ENCODE results near the gene YBX1. TPM values are rescaled to one million over a fixed set of nuclear protein-coding genes. Genes with fewer than 3 reads are reported as not detected.
A peak's percentile ranks its signal among the peaks of the same experiment; 100 is the strongest.
"Not testable (repeated sequence)": the region's sequence is repeated elsewhere in the genome, so short reads cannot be mapped to it uniquely, and the experiment has no call there.

The YBX1 gene
- 1,149 TPM for polyA plus RNA-seq (ENCODE audit: insufficient read length)

- peak; percentile 98 for DNase-seq
Observed at GRCh38 chr1:42681741-42682483, at the start of gene YBX1. Gene YBX1, plus strand, starts transcription at chr1:42682418. Its CDS starts 148 bp downstream, at chr1:42682566.

GRCh38 chr1:42639116-42639515, 43.1 kb upstream of the YBX1 start:
- DNase-seq = no peak

GRCh38 chr1:42646056-42646455, 36.2 kb upstream of the YBX1 start:
- no peak for DNase-seq

DNA sequence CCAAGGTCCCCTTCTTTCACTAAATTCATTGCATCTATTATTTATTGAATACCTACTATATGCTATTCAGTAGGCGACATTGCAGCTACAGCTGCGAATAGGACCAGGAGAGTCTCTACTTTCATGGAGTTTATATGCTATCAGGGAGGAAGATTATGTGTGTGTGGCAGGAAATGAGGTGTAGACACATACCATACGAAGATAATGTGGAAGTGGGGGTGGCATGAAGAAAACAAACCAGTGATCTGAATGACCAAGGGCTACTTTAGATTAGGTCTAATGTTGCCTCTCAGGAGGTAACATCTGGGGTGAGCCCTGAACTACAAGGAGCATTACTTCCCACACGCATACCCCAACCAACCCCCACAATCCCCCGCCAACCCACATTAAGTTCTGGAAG, 25.0 kb upstream of the YBX1 start:
- DNase-seq = no peak

DNA sequence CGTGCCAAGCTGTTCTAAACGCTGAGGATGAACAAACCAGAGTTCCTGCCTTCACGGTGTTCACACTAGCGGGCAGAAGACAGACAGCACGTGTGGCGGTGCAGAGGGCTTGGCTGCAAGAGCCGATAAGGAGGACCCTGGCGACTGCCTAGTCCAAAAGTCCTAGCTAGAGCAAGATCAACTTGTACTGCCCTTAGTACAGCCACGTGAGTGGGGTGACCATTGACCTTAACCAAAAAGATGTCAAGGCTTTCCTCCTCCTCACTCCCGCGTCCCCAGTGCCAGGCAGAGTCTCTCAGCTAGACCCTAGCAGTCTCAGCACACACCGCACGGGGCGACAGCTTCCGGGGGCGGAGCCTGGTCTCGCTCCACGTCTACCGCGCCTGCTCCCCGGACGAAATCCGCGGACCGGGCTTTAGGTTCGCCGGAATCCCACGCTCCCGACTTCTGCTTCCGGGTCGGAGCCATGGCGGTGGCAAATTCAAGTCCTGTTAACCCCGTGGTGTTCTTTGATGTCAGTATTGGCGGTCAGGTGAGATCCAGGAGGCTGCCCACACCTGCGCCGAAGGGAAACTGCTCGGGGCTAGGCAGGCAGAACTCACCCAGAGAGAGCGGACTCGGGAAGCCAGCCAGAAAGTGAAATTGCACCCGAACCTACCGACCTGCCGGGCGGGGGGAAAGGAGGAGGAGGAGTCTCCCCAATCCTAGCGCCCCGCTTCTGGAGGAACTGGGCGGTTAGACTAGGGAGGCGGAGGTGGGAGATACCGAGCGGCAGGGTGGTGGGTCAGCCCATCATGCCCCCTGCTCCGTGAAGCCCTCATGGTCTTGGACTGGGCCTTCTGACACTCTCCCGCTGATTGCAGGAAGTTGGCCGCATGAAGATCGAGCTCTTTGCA, 24.0 kb upstream of the YBX1 start, which contains the start of gene PPIH:
Gene PPIH (plus strand): TSS at position 443 of the 896 bp plus-strand sequence. CDS start 24 bp downstream, at position 467.
- peak; percentile 96 for DNase-seq

DNA sequence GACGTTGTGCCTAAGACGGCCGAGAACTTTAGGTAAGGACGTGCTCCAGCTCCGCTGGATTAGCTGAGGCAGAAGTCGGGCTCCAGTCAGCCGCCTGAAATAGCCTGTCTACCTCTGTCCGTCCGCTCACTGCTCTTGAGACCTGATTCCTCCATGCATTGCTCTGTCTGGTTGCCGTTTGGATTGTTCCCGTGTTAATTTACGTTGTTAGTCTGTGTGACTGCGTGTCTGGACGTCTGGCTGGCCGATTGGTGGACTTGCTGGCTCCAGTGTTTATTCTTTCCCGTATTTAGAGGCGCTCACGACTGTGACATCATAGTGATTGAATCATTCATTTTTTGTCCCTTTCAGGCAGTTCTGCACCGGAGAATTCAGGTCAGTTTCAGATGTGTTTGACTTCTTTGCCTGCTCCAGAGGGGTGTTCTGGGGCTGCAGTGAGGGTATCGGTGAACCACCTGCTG, 23.3 kb upstream of the YBX1 start:
- no peak for DNase-seq

DNA sequence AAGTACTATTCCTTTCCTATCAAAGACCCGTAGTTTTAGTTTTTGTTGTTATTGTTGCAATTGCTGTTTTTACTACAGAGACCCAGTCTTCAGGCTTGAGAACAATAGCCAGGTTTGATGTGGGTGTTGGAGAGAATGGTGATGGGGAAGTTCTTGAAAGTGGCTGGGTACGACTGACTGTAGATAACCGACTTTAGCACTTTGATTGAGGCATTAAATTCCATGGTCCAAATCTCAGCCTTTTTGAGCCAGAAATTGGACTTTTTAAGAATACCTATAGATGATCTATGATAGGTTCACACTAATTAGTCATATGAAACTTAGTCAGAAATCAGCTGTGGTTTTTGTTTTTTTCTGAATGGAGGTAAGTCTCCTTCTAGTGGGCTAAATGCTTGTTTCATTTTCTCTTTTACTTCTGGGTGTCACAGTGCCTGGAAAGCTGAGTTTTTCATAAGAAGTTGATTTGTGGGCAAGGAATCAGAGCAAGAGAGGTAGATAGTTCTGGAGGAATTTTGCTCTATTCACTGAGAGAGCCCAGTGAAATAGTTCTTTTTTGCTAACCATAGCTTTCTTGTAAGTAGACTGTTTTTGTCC, 21.2 kb upstream of the YBX1 start:
- DNase-seq = no peak

- no peak for DNase-seq
Observed at GRCh38 chr1:42669936-42670335, 12.3 kb upstream of the YBX1 start.

DNA sequence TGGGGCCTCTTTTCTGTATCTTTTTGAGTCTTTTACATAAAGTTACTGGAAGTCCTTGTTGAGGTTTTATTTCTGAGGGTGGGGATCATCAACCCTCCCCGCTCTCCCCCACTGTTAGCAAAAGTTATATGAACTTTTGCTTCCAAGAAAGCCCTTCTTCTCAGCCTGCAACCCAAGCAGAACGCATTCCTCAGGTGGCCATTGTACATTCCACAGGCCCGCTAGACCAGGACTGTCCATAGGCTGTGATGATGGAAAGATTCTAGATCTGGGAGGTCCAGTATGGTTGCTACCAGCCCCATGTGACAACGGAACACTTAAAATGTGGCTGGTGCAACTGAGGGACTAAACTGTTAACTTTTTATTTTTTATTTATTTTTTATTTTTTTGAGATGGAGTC, 11.8 kb upstream of the YBX1 start:
- DNase-seq = no peak

DNA sequence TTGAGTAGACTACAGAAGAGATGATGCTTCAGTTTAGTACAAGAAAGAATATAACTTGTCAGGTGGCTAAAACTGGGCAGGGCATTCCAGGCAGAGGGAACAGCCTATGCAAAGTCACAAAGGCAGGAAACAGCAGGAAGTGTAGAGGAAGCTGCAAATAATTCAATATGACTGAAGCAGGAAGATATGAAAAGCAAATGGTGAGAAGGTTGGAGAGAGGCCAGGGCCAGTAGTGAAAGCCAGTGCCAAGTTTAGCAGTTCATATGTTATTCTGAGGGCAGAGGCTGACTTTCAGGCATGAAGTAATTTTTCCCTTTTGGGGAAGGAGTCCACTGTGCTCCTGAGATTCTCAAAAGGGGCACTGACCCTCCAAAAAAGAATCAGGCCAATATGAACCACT, 8.0 kb upstream of the YBX1 start:
- DNase-seq = no peak

- no peak for DNase-seq
Observed at GRCh38 chr1:42674682-42675081, 7.5 kb upstream of the YBX1 start.

DNA sequence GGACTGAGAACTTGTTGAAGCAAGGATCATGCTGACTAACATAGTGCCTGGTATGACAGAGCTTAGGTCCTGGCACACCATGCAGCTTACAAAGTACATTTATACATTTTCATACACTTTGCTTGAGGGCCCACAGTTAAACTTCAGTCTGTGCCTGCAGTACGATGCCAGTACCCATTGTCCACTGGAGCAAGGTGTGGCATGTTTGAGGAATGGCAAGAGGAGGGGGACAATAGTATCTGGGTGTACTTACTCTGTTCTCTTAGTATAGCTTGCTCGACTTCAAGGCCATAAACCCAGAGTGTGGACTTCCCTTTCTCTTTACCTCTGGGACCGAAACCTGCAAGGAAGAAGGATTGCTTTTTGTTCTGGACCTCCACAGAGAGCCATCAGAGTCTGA, 6.8 kb upstream of the YBX1 start:
- DNase-seq = no peak

DNA sequence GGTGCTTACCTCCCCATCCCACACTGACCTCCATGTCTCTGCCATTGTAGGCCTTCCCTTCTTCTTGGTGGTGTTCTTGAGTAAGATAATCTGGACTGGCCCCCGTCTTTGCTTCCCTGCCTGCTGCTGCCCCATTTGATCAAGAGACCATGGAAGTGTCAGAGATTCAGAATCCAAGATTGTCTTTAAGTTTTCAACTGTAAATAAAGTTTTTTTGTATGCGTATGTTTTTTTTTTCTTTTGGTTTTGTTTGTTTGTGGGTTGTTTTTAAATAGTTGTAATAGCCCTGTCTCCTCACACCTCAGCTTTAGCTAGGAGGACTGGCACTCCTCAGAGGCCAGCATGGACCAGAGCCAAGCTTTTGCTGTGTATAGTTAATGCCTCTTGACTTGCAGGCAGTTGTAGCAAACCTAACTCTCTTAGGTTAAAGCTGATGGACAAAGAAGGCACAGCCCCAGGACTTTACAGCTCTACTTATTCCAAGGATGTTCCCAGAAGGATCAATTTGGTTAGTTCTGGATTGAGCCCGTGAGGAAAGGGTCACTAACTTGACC, 5.6 kb upstream of the YBX1 start:
- DNase-seq = no peak

DNA sequence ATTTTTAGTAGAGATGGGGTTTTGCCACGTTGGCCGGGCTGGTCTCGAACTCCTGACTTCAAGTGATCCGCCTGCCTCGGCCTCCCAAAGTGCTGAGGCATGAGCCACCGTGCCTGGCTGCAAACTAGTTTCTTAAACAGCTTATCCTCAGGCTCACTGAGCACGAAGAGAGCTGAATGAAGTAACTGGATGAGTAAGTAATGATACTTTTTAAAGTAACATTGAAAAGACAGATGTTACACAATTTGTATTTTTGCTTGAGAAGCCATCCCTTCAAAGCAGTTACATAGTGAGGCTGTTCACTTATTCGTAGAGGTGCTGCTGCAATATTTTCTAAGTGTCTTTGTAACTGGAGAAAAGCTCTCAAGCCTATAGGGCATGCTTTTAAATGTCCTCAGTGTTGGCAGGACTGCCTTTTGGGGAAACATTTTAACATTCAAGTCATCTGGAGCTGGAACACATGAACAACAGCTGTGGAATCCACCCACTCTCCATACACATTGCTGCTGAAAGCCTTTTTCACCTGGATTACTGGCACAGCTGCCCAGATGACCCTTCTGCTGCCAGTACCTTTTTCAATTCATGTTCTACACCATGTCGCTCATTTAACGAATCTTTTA, 2.7 kb upstream of the YBX1 start:
- DNase-seq = no peak

DNA sequence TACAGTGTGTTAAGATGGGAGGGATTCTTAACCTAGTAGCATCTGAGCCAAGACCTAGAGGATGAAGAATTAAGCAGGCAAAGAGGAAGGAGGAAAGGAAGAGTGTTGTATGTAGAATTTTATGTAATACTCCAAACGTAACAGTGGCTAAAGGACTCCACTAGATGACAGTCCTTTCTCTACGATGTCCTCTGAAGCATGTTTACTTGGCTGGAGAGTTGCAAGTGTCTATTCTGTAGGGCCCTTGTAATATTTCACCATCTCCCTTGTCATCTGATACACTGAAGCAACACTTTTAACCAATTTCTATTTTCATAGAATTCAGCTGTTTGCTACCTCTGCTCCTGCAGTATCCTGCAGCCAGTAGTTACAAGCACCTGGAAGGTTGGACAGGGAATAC, 2.2 kb upstream of the YBX1 start:
- DNase-seq = no peak

DNA sequence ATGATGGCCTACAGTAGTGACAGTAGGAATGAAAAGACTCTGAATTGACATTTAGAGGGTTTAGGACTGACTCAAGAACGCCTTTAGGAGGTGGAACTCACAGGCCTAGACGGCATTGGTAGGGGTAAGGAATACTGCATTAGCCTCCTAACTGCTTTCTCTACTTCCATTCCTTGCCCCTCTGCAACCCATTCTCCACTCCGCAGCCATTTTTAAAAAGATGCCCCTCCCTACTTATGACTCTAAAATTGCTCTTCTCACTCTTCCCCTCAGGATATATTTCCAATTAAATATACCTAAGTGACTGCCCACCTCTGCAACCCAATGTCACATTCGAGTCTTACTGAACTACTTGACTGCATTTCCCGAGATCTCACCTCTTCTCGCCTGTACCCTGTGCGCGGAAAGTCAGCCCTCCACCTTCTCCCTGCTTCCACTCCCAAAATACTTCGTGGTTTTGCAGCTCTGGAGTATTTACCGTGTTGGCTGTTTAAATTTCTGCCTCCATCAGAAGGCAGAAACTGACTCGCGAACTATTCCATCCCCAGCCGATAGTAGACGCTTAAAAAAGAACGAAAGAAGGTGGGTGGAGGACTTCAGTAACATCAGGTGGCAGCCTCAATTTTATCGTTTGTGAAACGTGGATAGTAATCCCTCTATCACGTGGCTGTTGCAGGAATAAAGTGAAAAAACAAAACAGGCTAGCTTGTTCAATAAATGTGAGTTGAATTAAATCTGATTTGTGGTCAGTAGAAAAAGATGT, 1.1 kb upstream of the YBX1 start:
- DNase-seq = no peak

DNA sequence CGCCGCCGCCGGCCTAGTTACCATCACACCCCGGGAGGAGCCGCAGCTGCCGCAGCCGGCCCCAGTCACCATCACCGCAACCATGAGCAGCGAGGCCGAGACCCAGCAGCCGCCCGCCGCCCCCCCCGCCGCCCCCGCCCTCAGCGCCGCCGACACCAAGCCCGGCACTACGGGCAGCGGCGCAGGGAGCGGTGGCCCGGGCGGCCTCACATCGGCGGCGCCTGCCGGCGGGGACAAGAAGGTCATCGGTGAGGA, 193 bp downstream of the YBX1 start:
- not testable (repeated sequence) for DNase-seq

DNA sequence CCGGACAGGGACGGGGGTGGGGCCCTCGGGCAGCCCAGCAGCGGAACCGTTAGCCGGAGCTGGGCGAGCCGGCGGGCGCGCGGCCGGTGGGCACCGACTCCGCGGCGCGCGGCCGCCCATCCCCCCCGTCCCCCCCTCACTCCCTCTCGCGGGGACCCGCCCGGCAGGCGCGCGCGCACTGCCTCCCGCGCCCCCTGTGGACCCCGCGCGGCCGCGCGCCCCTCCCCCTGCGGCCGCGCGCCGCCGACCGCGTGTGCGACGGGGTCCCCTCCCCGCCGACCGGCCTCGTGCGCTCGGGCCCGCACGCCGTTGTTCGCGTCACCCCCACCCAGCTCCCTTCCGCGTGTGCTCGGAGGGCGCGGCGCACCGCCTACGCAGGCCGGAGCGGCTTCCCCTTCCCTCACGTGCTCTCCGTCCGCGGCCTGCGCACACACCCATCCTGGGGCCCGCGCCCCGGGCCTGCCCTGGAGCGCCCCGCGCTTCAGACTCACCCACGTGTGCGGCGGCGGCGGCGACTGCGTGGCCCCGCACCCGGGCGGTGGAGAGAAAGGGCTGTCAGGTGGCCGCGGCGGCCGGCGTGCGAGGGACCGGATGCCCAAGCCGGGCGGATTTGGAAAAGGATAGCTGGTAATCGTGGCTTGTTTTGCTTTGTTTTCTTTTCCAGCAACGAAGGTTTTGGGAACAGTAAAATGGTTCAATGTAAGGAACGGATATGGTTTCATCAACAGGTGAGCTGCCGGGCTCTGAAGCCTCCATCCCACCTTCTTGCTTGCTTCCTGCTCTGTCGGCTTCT, 717 bp downstream of the YBX1 start:
- DNase-seq = peak; percentile 80

- no peak for DNase-seq
Observed at GRCh38 chr1:42684139-42684538, 1.9 kb downstream of the YBX1 start.

GRCh38 chr1:42686418-42686817, 4.2 kb downstream of the YBX1 start:
- no peak for DNase-seq

DNA sequence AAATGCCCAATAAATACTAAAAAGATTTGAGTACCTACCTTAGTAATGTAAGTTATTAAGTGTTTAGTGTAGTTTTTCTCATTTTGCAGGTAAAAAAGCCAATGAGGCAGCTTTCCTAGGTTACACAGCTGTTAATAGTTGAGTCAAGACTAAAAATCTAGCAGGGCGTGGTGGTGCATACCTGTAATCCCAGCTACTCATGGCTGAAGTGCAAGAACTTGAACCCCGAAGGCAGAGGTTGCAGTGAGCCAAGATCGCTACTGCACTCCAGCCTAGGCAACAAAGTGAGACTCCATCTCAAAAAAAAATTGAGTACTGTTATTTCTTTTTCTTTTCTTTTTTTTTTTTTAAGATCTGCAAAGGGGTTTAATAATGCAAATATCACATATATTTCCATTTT, 7.7 kb downstream of the YBX1 start:
- DNase-seq = no peak

All from hindlimb muscle (tissue), 1 donor.